ENCODE results near the gene CR2.

GRCh38 chr1:207424570-207425131 lies 29.5 kb upstream of the CR2 start:
- TF ChIP-seq USF2 (IDR thresholded peaks at IDR 0.05; ENCODE audit: low read depth, low read length) (no peak), RAD21 (IDR thresholded peaks at IDR 0.05; ENCODE audit: low read length) (no peak), CTCF (conservative IDR thresholded peaks at IDR 0.05; ENCODE audit: low read depth, low read length) (no peak), RFX5 (IDR thresholded peaks at IDR 0.05; ENCODE audit: low read depth, low read length) (no peak), CEBPB (IDR thresholded peaks at IDR 0.05; ENCODE audit: low read depth, low read length) (no peak), POLR2A (IDR thresholded peaks at IDR 0.05; ENCODE audit: low read depth, low read length) (no peak), BHLHE40 (IDR thresholded peaks at IDR 0.05; ENCODE audit: low read depth, low read length) (no peak), MAFK (IDR thresholded peaks at IDR 0.05; ENCODE audit: low read depth, low read length) (no peak), CHD1 (IDR thresholded peaks at IDR 0.05; ENCODE audit: low read depth, low read length) (no peak), FOS (IDR thresholded peaks at IDR 0.05; ENCODE audit: low read depth, low read length) (no peak), MXI1 (IDR thresholded peaks at IDR 0.05; ENCODE audit: borderline replicate concordance, low read depth, low read length) (no peak), RCOR1 (IDR thresholded peaks at IDR 0.05; ENCODE audit: insufficient replicate concordance, low read length) (no peak), SMC3 (IDR thresholded peaks at IDR 0.05; ENCODE audit: low read depth, low read length) (no peak), MAZ (IDR thresholded peaks at IDR 0.05; ENCODE audit: borderline replicate concordance, low read depth, low read length) (no peak)

All from IMR-90 (cell line).